OCI-LY3 (cell line): ENCODE measurements around the gene OR4B1.
"Not testable (repeated sequence)": the region's sequence is repeated elsewhere in the genome, so short reads cannot be mapped to it uniquely, and the experiment has no call there.

Source experiments
- EZH2phosphoT487 ChIP-seq: fragments of 200-600 bp; shearing (Covaris generic); IDR thresholded peaks from 2 replicates; pipeline ENCODE4 v1.6.1; 2018; ENCODE audit warnings: antibody characterized with exemption, mixed run types, low read depth
- TF ChIP-seq, protein P1 (sequence below): fragments of 200-600, 300-600 bp; sonication (generic); IDR thresholded peaks from 2 replicates; pipeline ENCODE4 v1.5.1; 2014; ENCODE audit warnings: antibody characterized with exemption, low read length, low read depth

DNA sequence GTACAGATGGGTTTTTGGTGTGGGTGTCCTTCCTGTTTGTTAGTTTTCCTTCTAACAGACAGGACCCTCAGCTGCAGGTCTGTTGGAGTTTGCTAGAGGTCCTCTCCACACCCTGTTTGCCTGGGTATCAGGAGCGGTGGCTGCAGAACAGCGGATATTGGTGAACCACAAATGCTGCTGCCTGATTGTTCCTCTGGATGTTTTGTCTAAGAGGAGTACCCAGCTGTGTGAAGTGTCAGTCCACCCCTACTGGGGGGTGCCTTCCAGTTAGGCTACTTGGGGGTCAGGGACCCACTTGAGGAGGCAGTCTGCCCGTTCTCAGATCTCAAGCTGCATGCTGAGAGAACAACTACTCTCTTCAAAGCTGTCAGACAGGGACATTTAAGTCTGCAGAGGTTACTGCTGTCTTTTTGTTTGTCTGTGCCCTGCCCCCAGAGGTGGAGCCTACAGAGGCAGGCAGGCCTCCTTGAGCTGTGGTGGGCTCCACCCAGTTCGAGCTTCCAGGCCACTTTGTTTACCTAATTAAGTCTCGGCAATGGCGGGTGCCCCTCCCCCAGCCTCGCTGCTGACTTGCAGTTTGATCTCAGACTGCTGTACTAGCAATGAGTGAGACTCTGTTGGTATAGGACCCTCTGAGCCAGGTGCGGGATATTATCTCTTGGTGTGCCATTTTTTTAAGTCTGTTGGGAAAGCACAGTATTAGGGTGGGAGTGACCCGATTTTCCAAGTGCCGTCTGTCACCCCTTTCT is 25.5 kb upstream of the OR4B1 start:
- TF ChIP-seq, protein P1, sequence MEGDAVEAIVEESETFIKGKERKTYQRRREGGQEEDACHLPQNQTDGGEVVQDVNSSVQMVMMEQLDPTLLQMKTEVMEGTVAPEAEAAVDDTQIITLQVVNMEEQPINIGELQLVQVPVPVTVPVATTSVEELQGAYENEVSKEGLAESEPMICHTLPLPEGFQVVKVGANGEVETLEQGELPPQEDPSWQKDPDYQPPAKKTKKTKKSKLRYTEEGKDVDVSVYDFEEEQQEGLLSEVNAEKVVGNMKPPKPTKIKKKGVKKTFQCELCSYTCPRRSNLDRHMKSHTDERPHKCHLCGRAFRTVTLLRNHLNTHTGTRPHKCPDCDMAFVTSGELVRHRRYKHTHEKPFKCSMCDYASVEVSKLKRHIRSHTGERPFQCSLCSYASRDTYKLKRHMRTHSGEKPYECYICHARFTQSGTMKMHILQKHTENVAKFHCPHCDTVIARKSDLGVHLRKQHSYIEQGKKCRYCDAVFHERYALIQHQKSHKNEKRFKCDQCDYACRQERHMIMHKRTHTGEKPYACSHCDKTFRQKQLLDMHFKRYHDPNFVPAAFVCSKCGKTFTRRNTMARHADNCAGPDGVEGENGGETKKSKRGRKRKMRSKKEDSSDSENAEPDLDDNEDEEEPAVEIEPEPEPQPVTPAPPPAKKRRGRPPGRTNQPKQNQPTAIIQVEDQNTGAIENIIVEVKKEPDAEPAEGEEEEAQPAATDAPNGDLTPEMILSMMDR = not testable (repeated sequence)
- TF ChIP-seq EZH2phosphoT487 = not testable (repeated sequence)
